HCT116 (cell line): Measurements from ENCODE around the gene CEP112. TPM values are rescaled to one million over a fixed set of nuclear protein-coding genes. Genes with fewer than 3 reads are reported as not detected.

ENCODE experiments used
- ATAC-seq: fragments of 200-7000 bp; cut with Tn5 transposase; 2 replicates; pipeline ENCODE4 v1.9.1; 2020; ENCODE audit warnings: mild to moderate bottlenecking, moderate library complexity
- BruUV-seq: library from RNA; stranded (reverse); fragments of 400-500 nt; replicated peaks from 2 replicates; lab custom pipeline; 2021; lab: Mats Ljungman, UMichigan
- CTCF ChIA-PET: fragments of 300-600 bp; sonication (Branson Sonifier 250); formaldehyde crosslinking; loops from one replicate; lab custom pipeline; 2021; ENCODE audit warnings: antibody characterized with exemption; lab: Charles Lee
- POLR2A ChIA-PET: fragments of 300-600, 350-600 bp; sonication (Branson Sonifier 250); formaldehyde crosslinking; loops from one replicate; lab custom pipeline; 2021; ENCODE audit warnings: antibody characterized with exemption; lab: Charles Lee
- RAD21 ChIA-PET, 2 experiments: fragments of 300-600 bp; sonication (Branson Sonifier 250); formaldehyde crosslinking; loops; one replicate each; lab custom pipeline; 2023; ENCODE audit warnings: low total read pairs in 2 of 2; ENCODE audit not compliant: uncharacterized antibody in 2 of 2, unreplicated experiment in 2 of 2, low non-redundant PET in 1 of 2; lab: Charles Lee
- DNase-seq: peaks from one replicate; pipeline ENCODE4 v3.0.0-alpha.2; 2010; ENCODE audit warnings: low read depth, low spot score
- H2AFZ ChIP-seq: fragments of 200-600 bp; shearing (Covaris generic), sonication (generic); 2 replicates; pipeline ENCODE4 v1.6.1; 2017; ENCODE audit warnings: low read depth, mixed run types, mixed read lengths, antibody characterized with exemption, low read length; ENCODE audit not compliant: poor library complexity, severe bottlenecking
- H3K27ac ChIP-seq: 2 replicates; pipeline ENCODE4 v1.5.1; 2012; ENCODE audit warnings: low read depth, low read length
- H3K27me3 ChIP-seq: fragments of 200-600 bp; sonication (generic); 2 replicates; pipeline ENCODE4 v1.6.1; 2016; ENCODE audit warnings: mixed run types, low read length, mixed read lengths; ENCODE audit not compliant: insufficient read depth
- H3K36me3 ChIP-seq, 2 experiments: fragments of 200-500 bp in 1 of 2; fragments of 200-600 bp in 1 of 2; sonication (Bioruptor generic) in 1 of 2; sonication (generic) in 1 of 2; 2 replicates each; pipeline versions ENCODE4 v1.5.1 to v1.6.1; 2014 to 2016; ENCODE audit warnings: low read length in 2 of 2, inconsistent platforms in 1 of 2, mixed read lengths in 1 of 2, mixed run types in 1 of 2; ENCODE audit not compliant: insufficient read depth in 2 of 2, control insufficient read depth in 1 of 2
- H3K4me1 ChIP-seq, 2 experiments: fragments of 200-600 bp in 1 of 2; sonication (generic) in 1 of 2; 2 replicates each; pipeline versions ENCODE4 v1.5.1 to v1.6.1; 2012 to 2017; ENCODE audit warnings: low read length in 2 of 2, inconsistent platforms in 1 of 2, mild to moderate bottlenecking in 1 of 2, mixed read lengths in 1 of 2, mixed run types in 1 of 2, moderate library complexity in 1 of 2; ENCODE audit not compliant: insufficient read depth in 2 of 2, control insufficient read depth in 1 of 2
- H3K4me2 ChIP-seq: fragments of 200-600 bp; sonication (generic); 2 replicates; pipeline ENCODE4 v1.6.1; 2017; ENCODE audit warnings: mixed run types, low read length, mixed read lengths
- H3K4me3 ChIP-seq, 2 experiments: fragments of 200-600 bp in 1 of 2; sonication (generic) in 1 of 2; replicated peaks in 1 of 2; 2 replicates each; pipeline ENCODE4 v1.5.1; 2011 to 2016; ENCODE audit warnings: low read length in 2 of 2, control low read depth in 1 of 2, low read depth in 1 of 2, mild to moderate bottlenecking in 1 of 2, mixed read lengths in 1 of 2, mixed run types in 1 of 2
- H3K79me2 ChIP-seq: fragments of 200-600 bp; sonication (generic); 2 replicates; pipeline ENCODE4 v1.6.1; 2017; ENCODE audit warnings: mild to moderate bottlenecking, mixed run types, low read length, moderate library complexity, mixed read lengths; ENCODE audit not compliant: insufficient read depth
- H3K9ac ChIP-seq: fragments of 200-600 bp; sonication (generic); 2 replicates; pipeline ENCODE4 v1.6.1; 2016; ENCODE audit warnings: low read length, mixed read lengths
- H3K9me2 ChIP-seq: fragments of 200-600 bp; sonication (generic), shearing (Covaris generic); 2 replicates; pipeline ENCODE4 v1.6.1; 2017; ENCODE audit warnings: mixed run types, mild to moderate bottlenecking, moderate library complexity; ENCODE audit not compliant: insufficient read depth
- H3K9me3 ChIP-seq, 2 experiments: fragments of 200-500 bp in 1 of 2; fragments of 200-600 bp in 1 of 2; sonication (Bioruptor generic) in 1 of 2; sonication (generic) in 1 of 2; 2 replicates each; pipeline ENCODE4 v1.6.1; 2014 to 2017; ENCODE audit warnings: low read length in 2 of 2, mixed read lengths in 2 of 2, inconsistent platforms in 1 of 2, low read depth in 1 of 2, mild to moderate bottlenecking in 1 of 2, mixed run types in 1 of 2, moderate library complexity in 1 of 2; ENCODE audit not compliant: control insufficient read depth in 1 of 2, insufficient read depth in 1 of 2
- H4K20me1 ChIP-seq: fragments of 200-600 bp; sonication (generic), shearing (Covaris generic); 2 replicates; pipeline ENCODE4 v1.6.1; 2017; ENCODE audit warnings: mixed run types, mild to moderate bottlenecking, moderate library complexity; ENCODE audit not compliant: insufficient read depth
- ATF3 ChIP-seq: IDR thresholded peaks from 2 replicates; pipeline ENCODE4 v1.6.1; 2012
- CBX3 ChIP-seq: IDR thresholded peaks from 2 replicates; pipeline ENCODE4 v1.6.1; 2012; ENCODE audit warnings: low read depth
- EGR1 ChIP-seq: IDR thresholded peaks from 2 replicates; pipeline ENCODE4 v1.6.1; 2012; ENCODE audit warnings: low read depth
- JUND ChIP-seq: IDR thresholded peaks from 2 replicates; pipeline ENCODE4 v1.6.1; 2012
- TCF7L2 ChIP-seq: IDR thresholded peaks from 2 replicates; pipeline ENCODE4 v1.7.0; 2011; ENCODE audit warnings: borderline replicate concordance, inconsistent platforms; ENCODE audit not compliant: insufficient read depth, insufficient read length; ENCODE audit errors: extremely low read depth
- YY1 ChIP-seq: IDR thresholded peaks from 2 replicates; pipeline ENCODE4 v1.6.1; 2011; ENCODE audit warnings: low read length, low read depth, moderate library complexity, mild to moderate bottlenecking; ENCODE audit not compliant: insufficient replicate concordance; ENCODE audit errors: extremely low read depth
- ZBTB33 ChIP-seq: IDR thresholded peaks from 2 replicates; pipeline ENCODE4 v1.6.1; 2011; ENCODE audit warnings: mild to moderate bottlenecking, low read length, moderate library complexity; ENCODE audit not compliant: insufficient replicate concordance; ENCODE audit errors: extremely low read depth
- intact Hi-C: fragments of 100-400 bp; cut with micrococcal nuclease; formaldehyde crosslinking; loops from 2 replicates; pipeline ENCODE4 v1.10.0; 2022
- total RNA-seq: library from RNA; stranded (reverse); gene quantifications from one replicate; pipeline ENCODE4 v1.2.1, GENCODE V29; 2021; ENCODE audit not compliant: unreplicated experiment

CEP112 gene
- total RNA-seq, 1 experiment from 2014 or later: 10.9 TPM

GRCh38 chr17:66221755-66222530, 30.0 kb upstream of the CEP112 start:
- Histone ChIP-seq H3K9me3 (no peaks in the 10 kb centered on the region), H2AFZ (no peak overlapping the region), H4K20me1 (no peaks in the 10 kb centered on the region), H3K9me2 (no peaks in the 10 kb centered on the region), H3K9ac (no peak overlapping the region), H3K36me3 (no peaks in the 10 kb centered on the region), H3K4me1 (no peaks in the 10 kb centered on the region), H3K27ac (no peak overlapping the region), H3K27me3 (peaks cover 17% of the 10 kb centered on the region), H3K4me2 (no peak overlapping the region), H3K79me2 (no peaks in the 10 kb centered on the region), H3K4me3 (no peak overlapping the region)
- DNase-seq: no peak
- POLR2A ChIA-PET: no interaction called here
- RAD21 ChIA-PET: no interaction called here
- TF ChIP-seq ZBTB33: no peak
- TF ChIP-seq CBX3: no peak
- TF ChIP-seq YY1: no peak
- no peak for TF ChIP-seq JUND
- TF ChIP-seq EGR1: no peak
- no peak for TF ChIP-seq TCF7L2
- no peak for TF ChIP-seq ATF3
- CTCF ChIA-PET: no interaction called here
- no peak for ATAC-seq
- BruUV-seq: no TSS peak
- intact Hi-C loops: no loop called here
